H1 (cell line): ENCODE results near the gene KBTBD2. TPM values are rescaled to one million over a fixed set of nuclear protein-coding genes. Genes with fewer than 3 reads are reported as not detected.

ENCODE experiments used
- CTCF ChIA-PET: fragments of 300-600 bp; sonication (Branson Sonifier 250); formaldehyde crosslinking; loops from one replicate; lab custom pipeline; 2021; ENCODE audit not compliant: partially characterized antibody; lab: Charles Lee
- POLR2A ChIA-PET: fragments of 300-600 bp; sonication (Branson Sonifier 250); formaldehyde crosslinking; loops from one replicate; lab custom pipeline; 2021; ENCODE audit warnings: inconsistent platforms; ENCODE audit not compliant: partially characterized antibody; lab: Charles Lee
- DNase-seq, 2 experiments: peaks; one replicate each; pipeline versions ENCODE4 v3.0.0 to v3.0.0-alpha.2; 2010 to 2022; ENCODE audit warnings: low spot score in 2 of 2, low read depth in 1 of 2, mixed read lengths in 1 of 2
- FAIRE-seq: peaks from 2 replicates; lab custom pipeline; 2011; peaks lifted over from hg19 to GRCh38; lab: Jason Lieb, UNC
- H2AFZ ChIP-seq: 2 replicates; pipeline ENCODE4 v1.8.1; 2012; ENCODE audit warnings: low read length, inconsistent platforms
- H2AK5ac ChIP-seq: 2 replicates; pipeline ENCODE4 v1.6.1; 2013; ENCODE audit warnings: low read depth, low read length
- H2BK120ac ChIP-seq: replicated peaks from 2 replicates; pipeline ENCODE3; 2013; ENCODE audit warnings: low read depth, low read length, inconsistent platforms
- H2BK12ac ChIP-seq: 2 replicates; pipeline ENCODE4 v1.6.1; 2013; ENCODE audit warnings: low read depth, low read length
- H2BK15ac ChIP-seq: 2 replicates; pipeline ENCODE4 v1.6.1; 2013; ENCODE audit warnings: low read length
- H2BK20ac ChIP-seq: 2 replicates; pipeline ENCODE4 v1.6.1; 2013; ENCODE audit warnings: low read length
- H2BK5ac ChIP-seq: 2 replicates; pipeline ENCODE4 v1.6.1; 2013; ENCODE audit warnings: low read depth, low read length
- H3K14ac ChIP-seq: 2 replicates; pipeline ENCODE4 v1.6.1; 2013; ENCODE audit warnings: inconsistent platforms; ENCODE audit not compliant: insufficient read length
- H3K18ac ChIP-seq: 2 replicates; pipeline ENCODE4 v1.6.1; 2013; ENCODE audit warnings: low read length; ENCODE audit errors: extremely low read depth
- H3K23ac ChIP-seq: 2 replicates; pipeline ENCODE4 v1.6.1; 2013; ENCODE audit warnings: inconsistent platforms; ENCODE audit not compliant: insufficient read length
- H3K23me2 ChIP-seq: 2 replicates; pipeline ENCODE4 v1.6.1; 2013; ENCODE audit warnings: low read depth, low read length
- H3K27ac ChIP-seq: 2 replicates; pipeline ENCODE4 v1.6.1; 2011; ENCODE audit warnings: low read depth, low read length, inconsistent platforms
- H3K27me3 ChIP-seq, 4 experiments: replicated peaks in 1 of 4; 1 replicate in 1 of 4; 2 replicates in 3 of 4; pipeline versions ENCODE4 v1.6.1 to v1.8.1; 2011 to 2013; ENCODE audit warnings: low read length in 3 of 4, mild to moderate bottlenecking in 3 of 4, inconsistent platforms in 2 of 4, mixed read lengths in 2 of 4, moderate library complexity in 1 of 4; ENCODE audit not compliant: control insufficient read depth in 3 of 4, insufficient read depth in 3 of 4; ENCODE audit errors: extremely low read depth in 1 of 4
- H3K36me3 ChIP-seq, 4 experiments: 2 replicates each; pipeline versions ENCODE4 v1.6.1 to v1.8.1; 2011 to 2013; ENCODE audit warnings: mild to moderate bottlenecking in 4 of 4, low read length in 3 of 4, moderate library complexity in 2 of 4, control low read depth in 1 of 4, inconsistent platforms in 1 of 4; ENCODE audit not compliant: insufficient read depth in 4 of 4, control insufficient read depth in 2 of 4
- H3K4ac ChIP-seq: replicated peaks from 2 replicates; pipeline ENCODE3; 2013; ENCODE audit warnings: low read length, low read depth, mixed read lengths, inconsistent platforms; ENCODE audit not compliant: insufficient read length
- H3K4me1 ChIP-seq, 4 experiments: replicated peaks in 1 of 4; 1 replicate in 1 of 4; 2 replicates in 3 of 4; pipeline versions ENCODE4 v1.6.1 to v1.8.1; 2011 to 2013; ENCODE audit warnings: low read length in 3 of 4, inconsistent platforms in 2 of 4, mixed read lengths in 1 of 4; ENCODE audit not compliant: insufficient read depth in 4 of 4, control insufficient read depth in 3 of 4
- H3K4me2 ChIP-seq, 2 experiments: 2 replicates each; pipeline versions ENCODE4 v1.6.1 to v1.8.1; 2011 to 2013; ENCODE audit warnings: low read depth in 2 of 2, low read length in 2 of 2, control low read depth in 1 of 2, inconsistent platforms in 1 of 2, mild to moderate bottlenecking in 1 of 2; ENCODE audit not compliant: insufficient read depth in 1 of 2
- H3K4me3 ChIP-seq, 4 experiments: fragments of 200-600, 300-600 bp in 1 of 4; sonication (generic), shearing (Covaris generic), sonication (Bioruptor Twin) in 1 of 4; 2 replicates each; pipeline versions ENCODE4 v1.5.1 to v1.8.1; 2011 to 2016; ENCODE audit warnings: low read length in 4 of 4, low read depth in 3 of 4, control low read depth in 2 of 4, inconsistent platforms in 2 of 4, mild to moderate bottlenecking in 2 of 4, mixed read lengths in 1 of 4, moderate library complexity in 1 of 4; ENCODE audit not compliant: insufficient read depth in 2 of 4; ENCODE audit errors: extremely low read depth in 1 of 4
- H3K56ac ChIP-seq: replicated peaks from 2 replicates; pipeline ENCODE3; 2013; ENCODE audit warnings: low read depth, mild to moderate bottlenecking, mixed read lengths, low read length, inconsistent platforms; ENCODE audit not compliant: insufficient read length
- H3K79me1 ChIP-seq: 2 replicates; pipeline ENCODE4 v1.6.1; 2013; ENCODE audit warnings: low read depth, low read length, control low read depth
- H3K79me2 ChIP-seq, 2 experiments: 2 replicates each; pipeline versions ENCODE4 v1.6.1 to v1.8.1; 2012 to 2013; ENCODE audit warnings: low read length in 2 of 2, mild to moderate bottlenecking in 2 of 2, inconsistent platforms in 1 of 2; ENCODE audit not compliant: insufficient read depth in 2 of 2, control insufficient read depth in 1 of 2
- H3K9ac ChIP-seq, 4 experiments: replicated peaks in 1 of 4; 1 replicate in 1 of 4; 2 replicates in 3 of 4; pipeline versions ENCODE4 v1.6.1 to v1.8.1; 2011 to 2013; ENCODE audit warnings: low read depth in 3 of 4, low read length in 3 of 4, control low read depth in 2 of 4, mild to moderate bottlenecking in 2 of 4, moderate library complexity in 2 of 4, inconsistent platforms in 1 of 4; ENCODE audit errors: extremely low read depth in 1 of 4
- H3K9me3 ChIP-seq, 2 experiments: 2 replicates each; pipeline versions ENCODE4 v1.6.1 to v1.8.1; 2012 to 2013; ENCODE audit warnings: mild to moderate bottlenecking in 2 of 2, moderate library complexity in 2 of 2, control low read depth in 1 of 2, inconsistent platforms in 1 of 2, low read depth in 1 of 2, low read length in 1 of 2, mixed read lengths in 1 of 2; ENCODE audit not compliant: insufficient read depth in 2 of 2
- H4K20me1 ChIP-seq, 2 experiments: replicated peaks in 1 of 2; 2 replicates each; pipeline versions ENCODE3 to v1.8.1; 2011 to 2013; ENCODE audit warnings: inconsistent platforms in 2 of 2, low read length in 2 of 2, mild to moderate bottlenecking in 1 of 2; ENCODE audit not compliant: insufficient read depth in 2 of 2, control insufficient read depth in 1 of 2
- H4K5ac ChIP-seq: 2 replicates; pipeline ENCODE4 v1.6.1; 2013; ENCODE audit warnings: low read length, low read depth, mixed read lengths, inconsistent platforms; ENCODE audit not compliant: insufficient read length
- H4K8ac ChIP-seq: 2 replicates; pipeline ENCODE4 v1.8.0; 2013; ENCODE audit warnings: mild to moderate bottlenecking, moderate library complexity, low read length, inconsistent platforms; ENCODE audit not compliant: insufficient read depth; ENCODE audit errors: extremely low read depth
- H4K91ac ChIP-seq: replicated peaks from 2 replicates; pipeline ENCODE3; 2013; ENCODE audit warnings: low read length, mixed read lengths, inconsistent platforms; ENCODE audit not compliant: insufficient read length
- NRF1 ChIP-seq: IDR thresholded peaks from 2 replicates; pipeline ENCODE4 v1.6.1; 2011; ENCODE audit warnings: mild to moderate bottlenecking, low read depth, low read length, improper control_type of control experiment
- WGBS, 2 experiments: shearing (Covaris generic) in 1 of 2; methylation state at CpG; one replicate each; pipeline versions ENCODE4 v1.1.6 to v1.1.7; 2013 to 2015; ENCODE audit warnings: low lambda C conversion rate in 2 of 2, mixed read lengths in 2 of 2, inconsistent platforms in 1 of 2, low coverage in 1 of 2, missing lambda C conversion rate in 1 of 2; ENCODE audit not compliant: insufficient replicate concordance in 2 of 2, insufficient coverage in 1 of 2, insufficient read length in 1 of 2; ENCODE audit errors: extremely low coverage in 1 of 2, missing lambda C conversion rate in 1 of 2; 5-methylcytosine and 5-hydroxymethylcytosine counted together
- polyA plus RNA-seq, 7 experiments: library from polyadenylated mRNA; depleted of rRNA in 3 of 7; stranded (reverse) in 5 of 7; unstranded in 2 of 7; fragments of >200 nt in 5 of 7; fragments of 200-250 nt in 2 of 7; gene quantifications; 1 replicate in 5 of 7; 2 replicates in 1 of 7; 4 replicates in 1 of 7; pipeline versions ENCODE4 v1.2.1 to v1.2.3, GENCODE V29; 2011 to 2013; ENCODE audit warnings: missing spikeins in 2 of 7, mixed read lengths in 2 of 7
- total RNA-seq: library from RNA; stranded (reverse); fragmentation: NEBNext Ultra II Directional; extraction: Animal tissue kit (Norgen Biotek cat#: 25700); gene quantifications from 2 replicates; pipeline ENCODE4 v1.2.1, GENCODE V29; 2021

Gene KBTBD2
- total and polyA plus RNA-seq, 2 of the 8 experiments (the other 6 are each of a cell fraction or from before 2014, with no cell fraction given) = 13.1 to 25.7 TPM

DNA sequence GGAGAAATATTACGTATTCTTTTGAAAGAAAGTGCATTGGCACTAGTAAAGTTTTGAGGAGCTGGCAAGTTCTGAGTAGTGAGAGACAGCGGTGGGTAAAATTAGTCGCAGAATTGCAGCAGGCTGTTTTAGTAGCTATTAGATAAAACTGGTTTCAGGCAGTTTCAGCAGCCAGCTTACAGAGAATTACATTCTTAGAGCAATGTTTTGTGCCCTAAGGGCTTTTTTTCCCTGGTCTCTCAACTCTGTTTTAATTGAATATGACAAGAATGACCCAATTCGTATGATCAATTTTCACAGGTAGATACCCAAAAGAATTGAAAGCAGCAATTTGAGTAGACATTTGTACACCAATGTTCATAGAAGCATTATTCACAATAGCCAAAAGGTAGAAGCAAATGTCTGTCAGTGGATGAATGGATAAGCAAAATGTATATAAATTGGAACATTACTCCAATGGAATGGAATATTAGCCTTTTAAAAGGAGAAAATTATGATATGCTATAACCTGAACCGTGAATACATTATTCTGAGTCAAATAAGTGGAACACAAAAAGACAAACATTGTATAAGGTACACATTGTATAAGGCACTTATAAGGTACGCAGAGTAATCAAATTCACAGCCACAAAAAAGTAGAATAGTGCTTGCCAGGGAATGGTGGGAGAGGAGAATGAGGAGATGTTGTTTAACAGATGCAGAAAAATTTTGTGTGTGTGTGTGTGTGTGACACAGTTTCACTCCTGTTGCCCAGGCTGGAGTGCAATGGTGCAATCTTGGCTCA is 5.2 kb upstream of the KBTBD2 start:
- FAIRE-seq = no peak
- POLR2A ChIA-PET = no interaction called here
- no peak overlapping the region for H2AFZ ChIP-seq
- H3K27me3 ChIP-seq = no peaks in the 10 kb centered on the region; a peak in 1 of 7 replicates
- no peak overlapping the region for H2BK15ac ChIP-seq
- peaks cover 3% of the 10 kb centered on the region for H3K23me2 ChIP-seq
- H2BK12ac ChIP-seq = no peak overlapping the region
- H2AK5ac ChIP-seq = no peak overlapping the region
- no peak overlapping the region for H3K27ac ChIP-seq
- no peak overlapping the region for H3K4ac ChIP-seq
- no peak overlapping the region for H3K23ac ChIP-seq
- H4K20me1 ChIP-seq = no peaks in the 10 kb centered on the region
- no peak overlapping the region for H2BK120ac ChIP-seq
- no peak overlapping the region; the same call in 1 of the 2 replicates for H4K8ac ChIP-seq
- H3K79me2 ChIP-seq = no peaks in the 10 kb centered on the region
- H3K4me2 ChIP-seq = no peak overlapping the region
- H2BK5ac ChIP-seq = no peak overlapping the region
- TF ChIP-seq NRF1 = no peak
- DNase-seq = no peak
- no peak overlapping the region for H4K91ac ChIP-seq
- 85% methylated on average over 6 of the region's 6 CpGs; no CpG with 5 or more reads in 1 of the 2 experiments for WGBS, 2 experiments
- no peaks in the 10 kb centered on the region for H3K36me3 ChIP-seq
- no peak overlapping the region for H4K5ac ChIP-seq
- H3K56ac ChIP-seq = no peak overlapping the region
- H3K79me1 ChIP-seq = no peaks in the 10 kb centered on the region
- no peak overlapping the region for H2BK20ac ChIP-seq
- peaks cover 0 to 8% (median 3%) of the 10 kb centered on the region in 4 experiments; a peak in 5 of 7 replicates for H3K4me1 ChIP-seq
- H3K14ac ChIP-seq = no peak overlapping the region
- no peak overlapping the region for H3K18ac ChIP-seq
- CTCF ChIA-PET = interaction anchor here (0.7 kb wide), 1 partner anchor 47 kb away, joined by 3 read pairs; no protein-coding TSS in a partner anchor
- H3K9ac ChIP-seq = no peak overlapping the region
- no peak overlapping the region for H3K4me3 ChIP-seq
- no peaks in the 10 kb centered on the region for H3K9me3 ChIP-seq
